Measurements from ENCODE around the gene GCA. TPM values are rescaled to one million over a fixed set of nuclear protein-coding genes. Genes with fewer than 3 reads are reported as not detected.

Gene GCA
- total RNA-seq, 4 donors from 2014 or later = 32.4 to 55.6 (median 46.7) TPM

DNA sequence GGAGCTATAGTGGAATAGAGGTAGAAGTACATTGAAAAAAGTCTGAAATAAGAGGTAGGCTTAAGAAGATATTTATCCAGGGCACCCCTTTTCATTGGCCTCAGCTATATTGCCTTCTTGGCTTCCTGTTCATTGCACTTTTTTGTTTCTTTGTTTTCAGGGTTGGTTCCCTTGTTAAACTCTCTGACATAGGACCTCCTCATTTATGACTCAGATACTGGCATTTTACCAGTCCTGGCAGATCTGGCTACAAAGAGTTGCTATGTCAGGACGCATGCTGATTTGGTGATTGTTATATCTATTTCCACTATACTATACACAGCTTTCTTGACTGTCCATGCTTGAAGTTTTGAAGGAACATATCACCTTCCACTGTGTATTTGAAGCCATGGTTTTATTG is 60.0 kb downstream of the GCA start:
- ATAC-seq (ENCODE audit: low FRiP score) (no peak), DNase-seq (ENCODE audit: low spot score) (no peak)
- TF ChIP-seq, protein P1, sequence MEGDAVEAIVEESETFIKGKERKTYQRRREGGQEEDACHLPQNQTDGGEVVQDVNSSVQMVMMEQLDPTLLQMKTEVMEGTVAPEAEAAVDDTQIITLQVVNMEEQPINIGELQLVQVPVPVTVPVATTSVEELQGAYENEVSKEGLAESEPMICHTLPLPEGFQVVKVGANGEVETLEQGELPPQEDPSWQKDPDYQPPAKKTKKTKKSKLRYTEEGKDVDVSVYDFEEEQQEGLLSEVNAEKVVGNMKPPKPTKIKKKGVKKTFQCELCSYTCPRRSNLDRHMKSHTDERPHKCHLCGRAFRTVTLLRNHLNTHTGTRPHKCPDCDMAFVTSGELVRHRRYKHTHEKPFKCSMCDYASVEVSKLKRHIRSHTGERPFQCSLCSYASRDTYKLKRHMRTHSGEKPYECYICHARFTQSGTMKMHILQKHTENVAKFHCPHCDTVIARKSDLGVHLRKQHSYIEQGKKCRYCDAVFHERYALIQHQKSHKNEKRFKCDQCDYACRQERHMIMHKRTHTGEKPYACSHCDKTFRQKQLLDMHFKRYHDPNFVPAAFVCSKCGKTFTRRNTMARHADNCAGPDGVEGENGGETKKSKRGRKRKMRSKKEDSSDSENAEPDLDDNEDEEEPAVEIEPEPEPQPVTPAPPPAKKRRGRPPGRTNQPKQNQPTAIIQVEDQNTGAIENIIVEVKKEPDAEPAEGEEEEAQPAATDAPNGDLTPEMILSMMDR (IDR thresholded peaks at IDR 0.05) = no peak

Other genes with a start within 250 kb of the GCA start
- not detected for gene GCG, start 191.9 kb upstream of the GCA start, total RNA-seq
- 10 to 100 TPM in 2 of 4 donors, 1 to 10 TPM in 2; 2.8 to 20.5 (median 9.1) TPM for gene FAP, start 100.7 kb upstream of the GCA start, total RNA-seq
- gene IFIH1, start 25.4 kb upstream of the GCA start, total RNA-seq = 10 to 100 TPM in 3 of 4 donors, 1 to 10 TPM in 1; 7.5 to 36.9 (median 11.4) TPM